PC-3 (cell line): Measurements from ENCODE around the gene RIN1.

ENCODE experiments used
- EZH2phosphoT487 ChIP-seq: fragments of 300-600 bp; sonication (generic); IDR thresholded peaks from 2 replicates; pipeline ENCODE4 v1.6.1; 2018; ENCODE audit warnings: mild to moderate bottlenecking, antibody characterized with exemption, low read length, borderline replicate concordance
- TF ChIP-seq, protein P1 (sequence below): fragments of 300-600 bp; sonication (generic); conservative IDR thresholded peaks from 2 replicates; pipeline ENCODE4 v1.5.1; 2017; ENCODE audit warnings: antibody characterized with exemption, low read depth, mild to moderate bottlenecking, low read length

DNA sequence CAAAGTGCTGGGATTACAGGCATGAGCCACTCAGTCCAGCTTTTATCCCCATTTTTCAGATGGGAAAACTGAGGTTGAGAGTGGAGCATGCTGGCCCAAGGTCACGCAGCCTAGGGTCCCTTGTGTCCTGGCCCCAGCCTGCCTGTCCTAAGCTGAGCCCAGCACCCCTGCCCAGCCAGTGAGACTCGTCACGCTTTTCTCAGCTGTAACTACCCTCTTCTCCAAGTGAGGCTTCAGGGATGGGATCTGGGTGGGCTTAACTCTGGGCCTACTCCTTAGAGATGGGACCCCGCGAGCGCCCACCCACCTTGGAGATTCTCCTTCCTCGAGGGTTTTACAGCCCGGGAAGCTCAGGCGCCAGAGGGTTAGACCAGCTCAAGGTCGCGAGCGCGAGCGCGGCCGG lies 44.9 kb downstream of the RIN1 start:
- TF ChIP-seq EZH2phosphoT487 = no peak
- TF ChIP-seq, protein P1, sequence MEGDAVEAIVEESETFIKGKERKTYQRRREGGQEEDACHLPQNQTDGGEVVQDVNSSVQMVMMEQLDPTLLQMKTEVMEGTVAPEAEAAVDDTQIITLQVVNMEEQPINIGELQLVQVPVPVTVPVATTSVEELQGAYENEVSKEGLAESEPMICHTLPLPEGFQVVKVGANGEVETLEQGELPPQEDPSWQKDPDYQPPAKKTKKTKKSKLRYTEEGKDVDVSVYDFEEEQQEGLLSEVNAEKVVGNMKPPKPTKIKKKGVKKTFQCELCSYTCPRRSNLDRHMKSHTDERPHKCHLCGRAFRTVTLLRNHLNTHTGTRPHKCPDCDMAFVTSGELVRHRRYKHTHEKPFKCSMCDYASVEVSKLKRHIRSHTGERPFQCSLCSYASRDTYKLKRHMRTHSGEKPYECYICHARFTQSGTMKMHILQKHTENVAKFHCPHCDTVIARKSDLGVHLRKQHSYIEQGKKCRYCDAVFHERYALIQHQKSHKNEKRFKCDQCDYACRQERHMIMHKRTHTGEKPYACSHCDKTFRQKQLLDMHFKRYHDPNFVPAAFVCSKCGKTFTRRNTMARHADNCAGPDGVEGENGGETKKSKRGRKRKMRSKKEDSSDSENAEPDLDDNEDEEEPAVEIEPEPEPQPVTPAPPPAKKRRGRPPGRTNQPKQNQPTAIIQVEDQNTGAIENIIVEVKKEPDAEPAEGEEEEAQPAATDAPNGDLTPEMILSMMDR = no peak
